GM12891 (cell line): Measurements from ENCODE around the gene WDR1.

Experiments
- PAX5 ChIP-seq: IDR thresholded peaks from 2 replicates; pipeline ENCODE4 v1.6.1; 2011; ENCODE audit warnings: low read length, moderate library complexity, mild to moderate bottlenecking; ENCODE audit not compliant: insufficient read depth, severe bottlenecking
- POLR2A ChIP-seq: IDR thresholded peaks from 2 replicates; pipeline ENCODE4 v1.6.1; 2011; ENCODE audit warnings: low read depth, low read length, control low read depth
- POLR2AphosphoS5 ChIP-seq: IDR thresholded peaks from 2 replicates; pipeline ENCODE4 v1.6.1; 2011; ENCODE audit warnings: low read depth, low read length, control low read depth
- POU2F2 ChIP-seq: IDR thresholded peaks from 2 replicates; pipeline ENCODE4 v1.6.1; 2011; ENCODE audit warnings: low read depth, mild to moderate bottlenecking, control low read depth, low read length, moderate library complexity
- SPI1 ChIP-seq: IDR thresholded peaks from 2 replicates; pipeline ENCODE4 v1.6.1; 2011; ENCODE audit warnings: low read depth, low read length, control low read depth
- TAF1 ChIP-seq: IDR thresholded peaks from 2 replicates; pipeline ENCODE4 v1.6.1; 2011; ENCODE audit warnings: low read depth, low read length, control low read depth

DNA sequence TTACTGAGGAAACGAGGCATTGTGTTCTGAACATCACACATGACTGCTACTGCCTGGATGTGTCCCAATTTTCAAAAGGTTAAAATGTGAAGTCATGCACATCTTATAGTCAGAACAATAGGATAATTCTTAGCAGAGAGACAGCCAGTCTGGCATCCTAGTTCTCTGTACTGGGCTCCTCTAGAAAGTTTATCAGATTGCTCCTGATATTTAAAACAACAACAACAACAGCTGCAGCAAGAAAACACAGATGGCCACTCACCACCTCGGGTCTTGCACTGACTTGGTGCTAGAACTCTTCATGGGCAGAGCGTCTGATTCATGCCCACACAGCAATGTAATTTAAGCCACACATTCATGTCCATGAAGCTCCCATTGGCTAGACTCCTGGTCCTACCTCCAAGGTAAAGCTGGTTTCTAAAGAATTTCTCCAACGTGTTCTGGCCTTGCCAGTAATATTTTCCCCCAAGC is 62.0 kb downstream of the WDR1 start:
- TF ChIP-seq POLR2A (no peak), POLR2AphosphoS5 (no peak), TAF1 (no peak), POU2F2 (no peak), SPI1 (no peak), PAX5 (no peak)
